SH-SY5Y (cell line): ENCODE data around the gene FBXW5.

ENCODE experiments used
- GATA2 ChIP-seq: IDR thresholded peaks from 2 replicates; pipeline ENCODE4 v1.6.1; 2011; ENCODE audit warnings: mild to moderate bottlenecking, low read depth, low read length
- GATA3 ChIP-seq: IDR thresholded peaks from 2 replicates; pipeline ENCODE4 v1.6.1; 2011; ENCODE audit warnings: low read depth, mild to moderate bottlenecking, low read length, moderate library complexity

GRCh38 chr9:136958473-136958872 is 13.9 kb upstream of the FBXW5 start:
- TF ChIP-seq GATA3 (no peak), GATA2 (no peak)
